DND-41 (cell line): ENCODE data around the gene CIDEC.

Experiments
- ATAC-seq: fragments of 200-7000 bp; cut with Tn5 transposase; 3 replicates; pipeline ENCODE4 v1.9.1; 2021; ENCODE audit warnings: low read depth; ENCODE audit not compliant: insufficient read depth
- DNase-seq: peaks from one replicate; pipeline ENCODE4 v3.0.0-alpha.2; 2020
- H2AFZ ChIP-seq: 2 replicates; pipeline ENCODE4 v1.6.0; 2012; ENCODE audit warnings: low read depth, low read length
- H3K27ac ChIP-seq: 2 replicates; pipeline ENCODE4 v1.5.1; 2012; ENCODE audit warnings: low read length, inconsistent platforms
- H3K27me3 ChIP-seq: fragments of 200-600 bp; sonication (generic); 2 replicates; pipeline ENCODE4 v1.6.0; 2012; ENCODE audit warnings: low read length, mild to moderate bottlenecking, inconsistent platforms; ENCODE audit not compliant: insufficient read depth, poor library complexity
- H3K36me3 ChIP-seq: 2 replicates; pipeline ENCODE4 v1.5.1; 2012; ENCODE audit warnings: low read length, inconsistent platforms; ENCODE audit not compliant: insufficient read depth
- H3K4me1 ChIP-seq: 2 replicates; pipeline ENCODE4 v1.5.1; 2012; ENCODE audit warnings: mild to moderate bottlenecking, low read length; ENCODE audit not compliant: insufficient read depth
- H3K4me2 ChIP-seq: 2 replicates; pipeline ENCODE4 v1.6.0; 2012; ENCODE audit warnings: mild to moderate bottlenecking, moderate library complexity, low read length, inconsistent platforms; ENCODE audit not compliant: insufficient read depth
- H3K4me3 ChIP-seq, 2 experiments: fragments of 200-600 bp in 1 of 2; shearing (Covaris generic) in 1 of 2; 2 replicates each; pipeline ENCODE4 v1.5.1; 2012 to 2016; ENCODE audit warnings: inconsistent platforms in 2 of 2, low read length in 2 of 2, mild to moderate bottlenecking in 2 of 2, low read depth in 1 of 2, moderate library complexity in 1 of 2
- H3K79me2 ChIP-seq: 2 replicates; pipeline ENCODE4 v1.6.0; 2012; ENCODE audit warnings: low read length, inconsistent platforms; ENCODE audit not compliant: insufficient read depth
- H3K9ac ChIP-seq: 2 replicates; pipeline ENCODE4 v1.6.0; 2012; ENCODE audit warnings: low read depth, mild to moderate bottlenecking, inconsistent platforms, low read length, moderate library complexity
- H3K9me3 ChIP-seq: 2 replicates; pipeline ENCODE4 v1.5.1; 2012; ENCODE audit warnings: low read length, moderate library complexity, mild to moderate bottlenecking, inconsistent platforms; ENCODE audit not compliant: insufficient read depth, severe bottlenecking
- H4K20me1 ChIP-seq: 2 replicates; pipeline ENCODE4 v1.6.0; 2012; ENCODE audit warnings: low read length; ENCODE audit not compliant: insufficient read depth
- EZH2 ChIP-seq: IDR thresholded peaks from 3 replicates; pipeline ENCODE4 v1.6.1; 2012; ENCODE audit warnings: borderline replicate concordance, low read depth, mild to moderate bottlenecking, moderate library complexity, low read length, inconsistent platforms; ENCODE audit not compliant: severe bottlenecking
- TF ChIP-seq, protein P1 (sequence below): IDR thresholded peaks from 2 replicates; pipeline ENCODE4 v1.5.1; 2012; ENCODE audit warnings: borderline replicate concordance, low read length, moderate library complexity, mild to moderate bottlenecking; ENCODE audit not compliant: poor library complexity, severe bottlenecking; ENCODE audit errors: extremely low read depth

Gene CIDEC, protein sequence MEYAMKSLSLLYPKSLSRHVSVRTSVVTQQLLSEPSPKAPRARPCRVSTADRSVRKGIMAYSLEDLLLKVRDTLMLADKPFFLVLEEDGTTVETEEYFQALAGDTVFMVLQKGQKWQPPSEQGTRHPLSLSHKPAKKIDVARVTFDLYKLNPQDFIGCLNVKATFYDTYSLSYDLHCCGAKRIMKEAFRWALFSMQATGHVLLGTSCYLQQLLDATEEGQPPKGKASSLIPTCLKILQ

DNA sequence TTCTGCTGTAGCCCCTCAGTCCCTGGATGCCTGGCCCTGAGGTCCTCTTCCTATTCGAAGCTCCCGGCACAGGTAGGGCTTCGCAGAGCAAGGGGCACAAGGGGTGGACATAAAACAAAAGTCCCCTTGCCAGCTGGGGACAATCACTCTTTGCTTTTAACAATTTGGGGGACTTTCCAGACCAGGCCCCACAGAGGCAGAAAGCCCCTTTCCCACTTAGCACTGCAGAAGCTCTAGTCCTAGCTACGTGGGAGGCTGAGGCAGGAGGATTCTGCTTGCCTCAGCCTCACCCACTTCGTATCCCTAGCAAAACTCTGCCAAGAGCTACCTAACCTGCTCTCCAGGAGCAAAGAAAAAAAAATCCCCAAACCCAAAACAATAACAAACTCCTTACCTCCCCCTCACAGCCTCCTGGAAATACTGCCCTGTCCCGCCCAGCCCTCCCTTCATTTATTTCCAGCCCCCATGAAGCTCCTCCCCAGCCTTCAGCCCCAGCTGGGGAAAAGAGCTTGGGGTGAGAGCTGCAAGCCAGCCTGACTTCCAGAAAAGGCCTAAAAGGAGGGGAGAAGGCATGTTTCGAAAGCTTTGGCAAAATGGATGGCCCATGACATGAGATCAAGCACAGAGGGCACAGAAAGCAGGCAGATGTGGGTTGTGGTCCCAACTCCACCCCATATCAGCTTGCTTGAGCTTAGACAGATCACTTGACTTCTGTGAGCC lies at the start of gene CIDEC:
Gene CIDEC, minus strand, starts transcription at position 424 of the 720 bp plus-strand sequence. CDS start 1,767 bp downstream, outside the sequence.
- Histone ChIP-seq H3K4me2 (no peak within 1 kb of the TSS), H3K4me3 (no peak within 1 kb of the TSS), H4K20me1 (no peaks in the 10 kb centered on the region), H3K9ac (no peak within 1 kb of the TSS), H2AFZ (no peak within 1 kb of the TSS), H3K9me3 (no peaks in the 10 kb centered on the region), H3K27ac (no peak within 1 kb of the TSS), H3K36me3 (no peaks in the 10 kb centered on the region), H3K27me3 (peaks cover 5% of the 10 kb centered on the region), H3K79me2 (no peaks in the 10 kb centered on the region), H3K4me1 (no peaks in the 10 kb centered on the region)
- DNase-seq (no peak), ATAC-seq (no peak)
- TF ChIP-seq, protein P1, sequence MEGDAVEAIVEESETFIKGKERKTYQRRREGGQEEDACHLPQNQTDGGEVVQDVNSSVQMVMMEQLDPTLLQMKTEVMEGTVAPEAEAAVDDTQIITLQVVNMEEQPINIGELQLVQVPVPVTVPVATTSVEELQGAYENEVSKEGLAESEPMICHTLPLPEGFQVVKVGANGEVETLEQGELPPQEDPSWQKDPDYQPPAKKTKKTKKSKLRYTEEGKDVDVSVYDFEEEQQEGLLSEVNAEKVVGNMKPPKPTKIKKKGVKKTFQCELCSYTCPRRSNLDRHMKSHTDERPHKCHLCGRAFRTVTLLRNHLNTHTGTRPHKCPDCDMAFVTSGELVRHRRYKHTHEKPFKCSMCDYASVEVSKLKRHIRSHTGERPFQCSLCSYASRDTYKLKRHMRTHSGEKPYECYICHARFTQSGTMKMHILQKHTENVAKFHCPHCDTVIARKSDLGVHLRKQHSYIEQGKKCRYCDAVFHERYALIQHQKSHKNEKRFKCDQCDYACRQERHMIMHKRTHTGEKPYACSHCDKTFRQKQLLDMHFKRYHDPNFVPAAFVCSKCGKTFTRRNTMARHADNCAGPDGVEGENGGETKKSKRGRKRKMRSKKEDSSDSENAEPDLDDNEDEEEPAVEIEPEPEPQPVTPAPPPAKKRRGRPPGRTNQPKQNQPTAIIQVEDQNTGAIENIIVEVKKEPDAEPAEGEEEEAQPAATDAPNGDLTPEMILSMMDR: no peak
- TF ChIP-seq EZH2: no peak

DNA sequence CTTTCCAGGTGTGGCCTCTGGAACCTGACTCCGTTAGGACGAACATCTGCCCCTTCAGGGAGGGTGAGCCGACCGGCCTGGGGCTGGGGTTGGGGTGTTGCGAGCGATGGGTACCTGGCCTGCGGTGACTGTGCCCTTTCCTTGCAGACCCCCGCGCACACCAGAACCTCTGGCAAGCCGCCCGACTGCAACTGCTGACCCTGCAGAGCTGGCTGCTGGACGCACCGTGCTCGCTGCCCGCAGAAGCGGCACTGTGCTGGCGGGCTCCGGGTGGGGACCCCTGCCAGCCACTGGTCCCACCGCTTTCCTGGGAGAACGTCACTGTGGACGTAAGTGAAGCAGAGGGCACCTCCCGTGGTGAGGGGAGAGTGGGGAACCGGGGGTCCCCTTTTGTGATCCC lies 48.1 kb upstream of the CIDEC start:
- H3K27me3 ChIP-seq: no peaks in the 10 kb centered on the region
- no peak for DNase-seq

DNA sequence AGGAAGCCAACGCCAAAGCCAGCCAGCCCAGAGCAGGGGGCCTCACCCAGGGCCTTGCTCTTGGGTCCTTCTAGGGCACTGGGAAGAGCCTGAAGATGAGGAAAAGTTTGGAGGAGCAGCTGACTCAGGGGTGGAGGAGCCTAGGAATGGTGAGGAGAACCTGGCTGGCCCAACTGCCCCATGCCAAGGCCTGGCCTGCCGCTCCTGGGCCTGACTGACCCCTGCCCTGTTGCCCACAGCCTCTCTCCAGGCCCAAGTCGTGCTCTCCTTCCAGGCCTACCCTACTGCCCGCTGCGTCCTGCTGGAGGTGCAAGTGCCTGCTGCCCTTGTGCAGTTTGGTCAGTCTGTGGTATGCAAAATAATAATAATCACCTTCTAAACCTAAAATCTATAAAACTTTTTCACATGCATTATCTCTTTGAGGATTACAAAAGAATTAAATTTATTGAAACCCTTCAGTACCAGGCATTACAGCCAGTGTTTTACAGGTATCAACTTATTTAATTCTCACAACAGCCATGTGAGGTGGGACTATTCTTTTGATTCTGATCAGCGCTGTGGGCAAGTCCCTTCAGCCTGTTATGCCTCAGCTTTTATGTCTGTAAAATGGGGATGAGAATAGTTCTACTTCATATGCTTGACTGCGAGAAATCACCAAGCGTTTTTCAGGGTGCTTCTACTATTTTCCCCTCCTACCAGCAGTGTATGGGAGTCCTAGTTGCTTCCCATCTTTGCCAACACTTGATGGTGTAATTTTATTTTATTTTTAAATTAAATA lies 38.4 kb upstream of the CIDEC start:
- Histone ChIP-seq H3K9me3 (no peaks in the 10 kb centered on the region), H2AFZ (no peak overlapping the region), H3K9ac (no peak overlapping the region), H3K27me3 (peaks cover 6% of the 10 kb centered on the region), H3K4me2 (no peak overlapping the region), H3K4me3 (no peak overlapping the region), H3K4me1 (peaks cover 21% of the 10 kb centered on the region), H3K36me3 (no peaks in the 10 kb centered on the region), H4K20me1 (no peaks in the 10 kb centered on the region), H3K79me2 (no peaks in the 10 kb centered on the region), H3K27ac (no peak overlapping the region)
- ATAC-seq: no peak
- TF ChIP-seq, protein P1: no peak
- no peak for TF ChIP-seq EZH2
- DNase-seq: no peak

More for the DNA sequence above, 48.1 kb upstream of the CIDEC start:
- no peak overlapping the region for H2AFZ ChIP-seq
- H3K9ac ChIP-seq: no peak overlapping the region
- peaks cover 14% of the 10 kb centered on the region for H3K4me1 ChIP-seq
- ATAC-seq: no peak
- no peak overlapping the region for H3K4me3 ChIP-seq
- no peak for TF ChIP-seq EZH2
- TF ChIP-seq, protein P1: no peak
- H3K4me2 ChIP-seq: no peak overlapping the region
- H3K79me2 ChIP-seq: no peaks in the 10 kb centered on the region
- H3K36me3 ChIP-seq: no peaks in the 10 kb centered on the region
- no peaks in the 10 kb centered on the region for H4K20me1 ChIP-seq
- no peaks in the 10 kb centered on the region for H3K9me3 ChIP-seq
- H3K27ac ChIP-seq: no peak overlapping the region
